ENCODE data around the gene ZIK1.
A peak's percentile ranks its signal among the peaks of the same experiment; 100 is the strongest.

Gene ZIK1

DNA sequence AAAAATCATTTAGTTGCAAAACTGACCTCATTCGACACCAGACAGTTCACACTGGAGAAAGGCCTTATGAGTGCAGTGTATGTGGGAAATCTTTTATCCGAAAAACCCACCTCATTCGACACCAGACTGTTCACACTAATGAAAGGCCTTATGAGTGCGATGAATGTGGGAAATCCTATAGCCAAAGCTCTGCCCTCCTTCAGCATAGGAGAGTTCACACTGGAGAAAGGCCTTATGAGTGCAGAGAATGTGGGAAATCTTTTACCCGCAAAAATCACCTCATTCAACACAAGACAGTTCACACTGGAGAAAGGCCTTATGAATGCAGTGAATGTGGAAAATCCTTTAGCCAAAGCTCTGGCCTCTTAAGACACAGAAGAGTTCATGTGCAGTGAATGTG, 23.0 kb downstream of the ZIK1 start:
- FAIRE-seq (no peak), DNase-seq (ENCODE audit: insufficient read length, low spot score) (no peak)

DNA sequence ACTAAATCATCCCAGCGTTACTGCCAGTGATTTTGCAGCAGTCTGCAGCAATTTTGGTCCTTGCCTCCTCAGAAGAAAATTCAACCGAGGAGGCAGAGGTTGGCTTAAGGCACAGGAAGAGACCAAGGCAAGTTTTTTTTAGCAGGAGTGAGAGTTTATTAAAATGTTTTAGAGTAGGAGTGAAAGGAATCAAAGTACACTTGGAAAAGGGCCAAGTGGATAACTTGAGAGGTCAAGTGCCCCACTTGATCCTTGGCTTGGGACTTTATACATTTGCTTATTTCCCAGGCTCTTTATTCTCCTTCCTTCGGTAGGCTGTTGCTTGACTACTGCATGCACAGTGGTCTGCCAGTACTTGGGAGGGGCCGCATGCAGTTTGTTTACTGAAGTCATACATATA, 27.2 kb downstream of the ZIK1 start:
- FAIRE-seq (no peak), DNase-seq (ENCODE audit: insufficient read length, low spot score) (no peak)

- FAIRE-seq (peak; percentile 89), DNase-seq (ENCODE audit: insufficient read length, low spot score) (peak; percentile 86)
These were observed 30.2 kb downstream of the ZIK1 start, which contains the start of gene ZNF134 for GRCh38 chr19:57613941-57614743. Gene ZNF134 (plus strand): TSS chr19:57614242. CDS start chr19:57619469, 5,227 bp downstream.

DNA sequence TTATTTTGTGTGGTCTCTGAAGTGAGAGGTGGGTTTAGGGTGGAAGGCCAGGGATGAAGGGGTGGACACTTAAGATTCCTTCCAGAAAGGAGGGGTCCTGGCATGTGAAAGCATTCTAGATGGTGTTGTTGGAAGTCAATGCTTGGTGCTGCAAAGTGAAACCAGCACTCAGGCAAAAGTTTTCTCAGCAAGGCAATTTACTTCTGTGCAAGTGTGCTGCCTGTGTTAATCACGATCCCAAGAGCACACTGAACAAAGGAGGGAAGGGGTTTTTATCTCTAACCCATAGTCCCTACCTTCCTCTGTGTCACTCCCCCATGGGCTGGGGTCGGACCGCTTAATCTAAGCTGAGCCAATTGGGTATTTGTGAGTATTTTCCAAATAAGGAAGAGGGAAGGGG, 31.4 kb downstream of the ZIK1 start:
- FAIRE-seq (no peak), DNase-seq (ENCODE audit: insufficient read length, low spot score) (no peak)

GRCh38 chr19:57620673-57621348, 36.9 kb downstream of the ZIK1 start:
- FAIRE-seq (no peak), DNase-seq (ENCODE audit: insufficient read length, low spot score) (no peak)

- DNase-seq (ENCODE audit: insufficient read length, low spot score) (no peak), FAIRE-seq (no peak)
These were observed 39.1 kb downstream of the ZIK1 start for GRCh38 chr19:57623091-57623490.

GRCh38 chr19:57632987-57633831, 49.3 kb downstream of the ZIK1 start, which contains the start of gene ZNF211:
Gene ZNF211 (plus strand): TSS chr19:57633168. CDS start chr19:57633347, 179 bp downstream.
- FAIRE-seq = peak; percentile 95
- peak; percentile 80 for DNase-seq (ENCODE audit: insufficient read length, low spot score)

DNA sequence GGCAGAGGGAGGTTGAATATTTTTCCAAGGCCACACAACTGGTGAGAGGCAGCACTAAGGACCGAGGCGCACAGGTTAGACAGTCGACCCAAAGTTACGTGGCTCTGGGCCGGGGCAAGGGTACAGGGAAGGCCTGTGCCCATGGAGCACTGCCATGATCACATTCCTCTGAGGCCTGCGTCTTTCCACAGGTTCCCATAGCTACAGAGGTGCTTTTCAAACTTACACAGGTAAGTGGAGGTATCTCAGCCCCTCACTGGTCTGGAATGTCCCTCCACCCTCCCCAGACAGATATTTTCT, 49.8 kb downstream of the ZIK1 start:
- DNase-seq (ENCODE audit: insufficient read length, low spot score) (no peak), FAIRE-seq (no peak)

DNA sequence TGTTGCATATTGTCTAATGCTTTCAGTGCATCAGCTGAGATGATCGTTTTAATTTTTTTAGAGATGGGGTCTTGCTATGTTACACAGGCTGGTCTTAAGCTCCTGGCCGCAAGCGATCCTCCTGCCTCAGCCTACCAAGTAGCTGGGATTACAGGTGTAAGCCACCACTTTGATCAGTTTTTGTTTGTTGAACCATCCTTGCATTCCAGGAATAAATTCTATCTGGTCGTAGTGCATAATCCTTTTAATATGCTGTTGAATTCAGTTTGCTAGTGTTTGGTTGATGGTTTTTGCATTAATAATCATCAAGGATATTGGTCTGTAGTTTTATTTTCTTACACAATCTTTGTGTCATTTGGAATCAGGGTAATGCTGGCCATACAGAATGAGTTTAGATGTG, 53.4 kb downstream of the ZIK1 start:
- DNase-seq (ENCODE audit: insufficient read length, low spot score) = no peak
- FAIRE-seq = no peak

DNA sequence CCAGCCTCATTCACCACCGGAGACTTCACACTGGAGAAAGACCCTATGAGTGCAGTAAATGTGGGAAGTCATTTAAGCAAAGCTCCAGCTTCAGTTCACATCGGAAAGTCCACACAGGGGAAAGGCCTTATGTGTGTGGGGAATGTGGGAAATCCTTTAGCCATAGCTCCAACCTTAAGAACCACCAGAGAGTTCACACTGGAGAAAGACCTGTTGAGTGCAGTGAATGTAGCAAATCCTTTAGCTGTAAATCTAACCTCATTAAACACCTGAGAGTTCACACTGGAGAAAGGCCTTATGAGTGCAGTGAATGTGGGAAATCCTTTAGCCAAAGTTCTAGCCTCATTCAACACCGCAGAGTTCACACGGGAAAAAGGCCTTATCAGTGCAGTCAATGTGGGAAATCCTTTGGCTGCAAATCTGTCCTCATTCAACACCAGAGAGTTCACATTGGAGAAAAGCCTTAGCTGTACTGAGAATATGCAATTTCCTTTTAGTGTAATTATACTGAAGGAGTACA, 57.8 kb downstream of the ZIK1 start:
- FAIRE-seq (no peak), DNase-seq (ENCODE audit: insufficient read length, low spot score) (no peak)

- FAIRE-seq (no peak), DNase-seq (ENCODE audit: insufficient read length, low spot score) (no peak)
These were observed 58.6 kb downstream of the ZIK1 start for GRCh38 chr19:57642396-57643046.
